HG02571 (cell line): ENCODE data around the gene FBXL16.

Source experiments
- ATAC-seq: cut with Tn5 transposase; IDR thresholded peaks from one replicate; pipeline ENCODE4 v1.9.1; 2021; ENCODE audit warnings: mild to moderate bottlenecking, moderate library complexity; ENCODE audit not compliant: unreplicated experiment

FBXL16 gene

DNA sequence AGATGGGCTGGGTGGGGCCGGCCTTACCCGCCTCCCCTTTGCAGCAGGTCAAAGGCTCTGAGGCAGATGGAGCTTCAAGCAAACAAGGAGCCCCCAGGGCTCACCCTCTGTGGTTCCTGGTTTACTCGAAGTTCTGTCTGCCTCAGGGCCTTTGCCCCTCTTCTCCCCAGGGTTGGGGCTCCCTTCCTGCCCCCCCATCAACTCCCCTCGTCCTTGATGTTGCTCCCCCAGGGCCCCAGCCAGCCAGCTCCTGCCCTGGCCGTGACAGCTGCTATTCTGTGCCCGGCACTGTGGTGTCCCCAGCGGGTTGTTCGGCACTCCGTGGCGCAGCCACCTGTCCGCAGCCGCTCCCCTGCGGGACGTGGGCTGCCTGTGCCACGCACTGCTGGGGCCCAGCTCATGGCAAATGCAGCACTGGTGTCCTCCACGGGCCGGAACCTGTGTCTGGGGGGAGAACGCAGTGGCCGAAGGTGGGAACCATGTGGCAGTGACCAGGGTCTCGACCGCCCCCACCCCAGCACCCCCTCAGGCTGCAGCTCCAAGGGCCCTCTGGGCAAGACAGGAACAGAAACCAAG lies 5.0 kb upstream of the FBXL16 start:
- no peak for ATAC-seq

- ATAC-seq: no peak
Measured at GRCh38 chr16:709566-710499, 4.2 kb upstream of the FBXL16 start.

DNA sequence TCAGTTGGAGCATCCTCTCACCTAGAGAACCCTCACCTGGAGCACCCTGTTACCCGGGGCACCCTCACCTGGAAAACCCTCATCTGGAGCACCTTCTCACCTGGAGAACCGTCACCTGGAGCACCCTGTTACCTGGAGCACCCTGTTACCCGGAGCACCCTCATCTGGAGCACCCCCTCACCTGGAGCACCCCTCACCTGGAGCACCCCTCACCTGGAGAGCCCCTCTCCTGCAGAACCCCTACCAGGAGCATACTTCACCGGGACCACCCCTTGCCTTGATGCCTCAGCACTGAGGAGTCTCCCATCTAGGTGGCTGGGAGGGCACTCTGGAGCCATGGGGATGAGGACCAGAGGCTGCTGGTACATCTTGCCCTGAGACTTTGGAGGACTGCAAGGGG lies 3.4 kb upstream of the FBXL16 start:
- no peak for ATAC-seq

DNA sequence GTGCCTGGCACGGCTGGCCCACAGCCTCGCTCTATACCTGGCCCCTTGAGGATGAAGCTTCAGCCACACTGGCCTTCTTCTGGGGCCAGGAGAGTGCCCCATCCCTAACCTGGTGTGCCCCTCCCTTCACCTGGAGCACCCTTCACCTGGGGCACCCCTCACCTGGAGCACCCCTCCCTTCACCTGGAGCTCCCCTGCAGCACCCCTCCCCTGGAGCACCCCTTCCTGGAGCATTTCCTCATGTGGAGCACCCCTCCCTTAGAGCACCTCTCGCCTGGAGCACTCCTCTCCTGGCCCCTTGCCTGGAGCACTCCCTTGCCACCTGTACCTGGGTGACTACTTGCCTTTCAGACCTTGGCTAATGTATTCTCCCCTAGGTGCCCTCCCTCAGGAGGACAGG lies 2.4 kb upstream of the FBXL16 start:
- no peak for ATAC-seq

DNA sequence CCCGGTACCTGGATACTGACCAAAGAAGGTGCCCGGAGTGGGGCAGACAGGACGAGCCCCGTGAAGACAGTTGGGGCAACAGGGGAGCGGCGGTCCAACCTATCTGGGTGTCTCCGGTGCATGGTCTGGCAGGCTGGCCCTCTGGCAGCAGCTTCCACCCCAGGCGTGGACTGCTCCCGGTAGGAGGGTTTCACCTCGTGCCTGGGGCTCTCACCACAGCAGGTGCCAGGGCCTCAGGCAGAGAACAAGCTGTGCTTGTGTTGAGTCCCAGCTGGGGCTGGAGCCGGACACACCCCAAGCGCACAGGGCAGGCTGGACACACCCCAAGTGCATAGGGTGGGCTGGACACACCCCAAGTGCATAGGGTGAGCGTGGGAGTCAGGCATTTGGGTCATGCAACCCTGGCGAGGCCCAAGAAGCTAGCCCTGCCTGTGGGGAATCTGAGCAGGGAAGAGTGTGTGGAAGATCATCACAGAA lies 1.5 kb upstream of the FBXL16 start:
- ATAC-seq: no peak

GRCh38 chr16:706189-707061 lies 824 bp upstream of the FBXL16 start:
- ATAC-seq: no peak

DNA sequence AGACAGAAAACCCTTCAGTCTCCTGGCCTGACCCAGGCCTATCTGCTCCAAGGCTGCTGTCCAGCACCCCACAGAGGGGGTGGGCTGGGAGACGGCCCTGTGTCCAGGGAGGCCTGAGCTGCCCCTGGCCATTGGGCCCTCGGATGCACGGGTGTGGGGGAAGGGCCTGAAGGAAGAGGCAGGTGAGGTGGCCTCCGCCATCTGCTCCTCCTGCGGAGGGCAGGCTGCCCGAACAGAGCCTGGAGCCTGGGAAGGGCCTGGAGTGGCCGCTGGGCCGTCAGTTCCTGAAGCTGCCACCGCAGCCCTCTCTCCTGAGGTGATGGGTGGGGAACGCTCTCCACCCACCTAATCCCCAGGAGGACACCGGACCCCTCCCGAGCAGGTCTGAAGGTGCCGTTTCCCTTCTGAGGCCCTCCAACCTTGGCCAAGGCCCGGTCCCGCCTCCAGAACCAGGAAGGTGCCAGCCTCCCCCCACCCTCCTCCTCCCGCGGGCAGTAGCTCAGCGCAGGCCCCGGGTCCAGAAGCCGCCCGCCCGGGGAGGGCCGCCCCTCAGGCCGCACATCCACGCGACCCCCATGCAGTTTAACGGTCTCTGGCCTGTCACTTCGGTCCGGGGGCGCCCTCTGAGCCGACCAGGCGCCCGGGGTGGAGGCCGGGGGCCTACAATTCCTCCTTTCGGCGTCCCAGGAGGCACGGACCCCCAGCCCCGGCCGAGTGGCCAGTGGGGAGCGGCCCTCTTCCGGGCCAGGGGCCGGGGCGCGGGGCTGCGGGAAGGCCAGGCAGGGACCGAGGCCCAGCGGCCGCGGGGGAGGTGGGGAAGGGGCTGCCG lies 835 bp downstream of the FBXL16 start:
- ATAC-seq: no peak

DNA sequence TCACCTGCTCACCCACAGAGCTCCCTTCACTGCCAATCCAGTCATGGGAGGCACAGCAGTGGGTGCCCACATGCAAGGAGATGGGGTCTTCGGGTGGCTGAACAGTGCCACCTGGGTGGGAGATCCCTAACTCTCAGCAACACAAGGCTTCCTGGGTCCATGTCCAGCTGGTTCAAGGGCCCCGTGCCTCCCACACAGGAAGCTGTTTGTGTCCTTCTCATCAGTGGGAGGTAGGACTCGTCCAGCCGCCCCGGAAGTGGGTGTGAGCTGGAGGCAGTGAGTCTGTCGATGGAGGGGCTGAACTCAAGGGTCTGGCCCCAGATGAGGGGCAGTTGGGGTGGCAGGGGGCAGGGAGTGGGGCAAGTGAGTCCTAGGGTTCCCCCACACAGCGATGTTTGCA lies 1.6 kb downstream of the FBXL16 start:
- ATAC-seq: no peak

GRCh38 chr16:703406-703805 lies 2.2 kb downstream of the FBXL16 start:
- ATAC-seq: no peak

- ATAC-seq: no peak
Measured at GRCh38 chr16:702341-702740, 3.3 kb downstream of the FBXL16 start.

DNA sequence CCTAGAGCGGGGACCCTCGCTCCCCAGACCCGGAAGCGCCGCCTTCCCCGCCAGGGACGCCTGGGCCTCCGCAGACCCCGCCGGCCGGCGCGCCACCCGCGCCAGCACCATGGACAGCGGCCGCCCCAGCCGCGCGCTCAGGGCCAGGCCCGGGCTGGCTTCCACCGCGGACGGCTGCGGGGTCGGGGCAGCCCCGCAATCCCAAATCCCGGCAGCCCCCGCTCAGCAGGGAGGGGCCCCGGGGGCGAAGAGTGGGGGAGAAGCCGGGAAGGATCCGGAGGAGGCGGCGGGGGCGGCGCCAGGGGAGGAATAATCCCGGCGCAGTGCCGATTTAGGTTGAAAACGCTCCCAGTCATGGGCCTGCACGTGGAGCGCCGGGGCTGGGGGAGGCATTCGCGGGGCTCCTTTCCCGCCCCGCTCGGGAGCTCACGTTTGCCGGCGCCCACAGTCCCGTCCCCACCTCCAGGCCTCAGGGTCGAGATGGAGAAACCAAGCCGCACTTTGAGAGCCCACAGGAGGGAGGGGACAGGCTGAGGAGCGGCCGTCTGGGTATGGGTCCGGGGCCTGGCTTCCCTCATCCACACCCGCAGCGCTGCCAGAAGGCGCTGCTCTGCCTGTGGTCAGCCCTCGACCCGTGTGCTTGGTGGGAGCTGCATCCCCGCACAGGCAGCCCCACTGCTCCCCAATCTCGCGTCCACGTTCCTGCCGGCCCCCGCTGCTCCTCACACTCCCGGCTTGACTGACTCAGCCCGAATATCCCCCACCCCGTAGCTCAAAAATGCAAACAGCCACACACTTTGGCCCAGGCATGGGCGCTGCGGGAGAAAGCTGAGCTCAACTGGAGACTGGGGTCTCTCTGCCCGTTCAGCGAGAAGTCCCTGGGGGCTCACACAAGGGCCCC lies 4.7 kb downstream of the FBXL16 start:
- no peak for ATAC-seq

DNA sequence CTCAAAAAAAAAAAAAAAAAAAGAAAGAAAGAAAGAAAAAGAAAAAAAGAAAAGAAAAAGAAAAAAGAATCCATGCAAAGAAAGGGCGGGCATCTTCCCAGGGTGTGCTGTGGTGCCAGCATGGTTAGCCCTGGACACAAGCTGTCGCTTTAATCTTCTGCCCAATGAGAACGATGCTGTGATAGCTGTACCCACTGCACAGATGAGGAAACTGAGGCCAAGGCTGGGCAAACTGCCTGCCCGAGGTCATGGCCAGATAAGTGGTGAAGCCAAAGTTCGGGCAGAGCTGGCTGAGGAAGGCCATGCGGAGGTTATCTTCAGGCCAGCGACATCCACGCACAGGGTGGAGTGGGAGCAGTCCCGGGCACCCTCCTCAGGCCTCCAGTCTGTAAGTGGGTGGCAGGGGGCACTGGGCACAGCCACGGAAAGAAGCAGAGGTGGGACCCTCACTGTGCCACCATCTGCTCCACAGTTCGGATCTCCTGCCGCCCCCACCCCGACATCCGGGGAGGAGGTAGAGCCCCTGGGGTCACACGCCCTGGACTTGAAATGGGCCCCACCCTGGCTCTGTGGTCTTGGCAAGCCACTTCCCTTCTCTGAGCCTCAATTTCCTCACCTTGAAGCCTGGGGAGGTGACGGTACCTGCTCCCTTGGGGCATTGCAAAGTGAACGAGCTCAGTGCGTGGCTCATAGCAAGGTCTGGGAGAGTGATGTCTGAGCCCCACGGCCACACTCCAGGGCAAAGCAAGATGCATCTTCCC lies 6.5 kb downstream of the FBXL16 start:
- no peak for ATAC-seq

- ATAC-seq: no peak
Measured at GRCh38 chr16:695355-696089, 10.1 kb downstream of the FBXL16 start.

GRCh38 chr16:694863-695354 lies 10.7 kb downstream of the FBXL16 start:
- ATAC-seq: no peak

GRCh38 chr16:694187-694862 lies 11.3 kb downstream of the FBXL16 start:
- ATAC-seq: no peak

GRCh38 chr16:693766-694165 lies 11.8 kb downstream of the FBXL16 start:
- no peak for ATAC-seq

- ATAC-seq: no peak
Measured at GRCh38 chr16:693364-693763, 12.2 kb downstream of the FBXL16 start.
